Stimulated activated CD4-positive, alpha-beta T cell treated with anti-CD3 and anti-CD28 coated beads, Interleukin-1b, Interleukin-23, amount 100 ng/mL, for 1 hour (primary cell): ENCODE data around the gene KRT39.
"Not testable (repeated sequence)": the region's sequence is repeated elsewhere in the genome, so short reads cannot be mapped to it uniquely, and the experiment has no call there.

Experiments used
- DNase-seq, 2 donors: peaks; one replicate each; pipeline ENCODE4 v3.0.0-alpha.2; 2020; ENCODE audit warnings: low read depth in 2 of 2

Gene KRT39

DNA sequence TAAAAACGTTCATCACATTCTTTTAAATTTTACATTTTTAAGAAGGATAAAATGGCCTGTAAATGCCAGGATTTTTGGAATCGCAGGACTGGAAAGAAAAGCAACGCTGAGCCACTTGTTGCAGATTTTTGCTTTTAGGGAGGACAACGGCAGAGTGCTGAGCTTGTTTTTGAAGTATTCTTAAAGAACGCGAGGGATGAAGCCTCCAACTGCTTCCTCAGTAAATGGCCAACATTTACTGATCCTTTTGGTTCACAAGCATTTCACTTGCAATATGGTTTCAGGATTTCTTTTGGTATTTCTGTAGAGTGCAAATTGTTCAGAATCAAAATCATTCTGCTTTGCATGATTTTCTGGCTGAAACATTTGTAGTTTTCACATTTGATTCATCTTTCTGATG lies 26.5 kb downstream of the KRT39 start:
- DNase-seq, result no peak

DNA sequence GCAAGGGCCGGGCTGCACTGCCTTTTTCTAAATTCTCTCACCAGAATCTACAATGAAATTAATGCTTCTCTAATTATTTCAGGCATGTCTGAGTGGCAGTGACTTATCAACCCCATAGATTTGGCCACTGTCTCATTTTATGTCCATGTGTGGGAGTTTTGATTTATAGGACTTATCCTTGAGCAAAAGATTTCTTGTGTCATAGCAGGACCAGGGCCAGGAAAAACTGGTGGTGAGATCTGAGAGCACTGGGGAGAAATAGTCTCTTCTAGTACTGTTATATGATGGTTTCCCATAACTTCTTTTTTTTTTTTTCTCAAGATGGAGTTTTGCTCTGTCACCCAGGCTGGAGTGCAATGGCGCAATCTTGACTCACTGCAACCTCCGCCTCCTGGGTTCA lies 27.8 kb downstream of the KRT39 start:
- no peak for DNase-seq

DNA sequence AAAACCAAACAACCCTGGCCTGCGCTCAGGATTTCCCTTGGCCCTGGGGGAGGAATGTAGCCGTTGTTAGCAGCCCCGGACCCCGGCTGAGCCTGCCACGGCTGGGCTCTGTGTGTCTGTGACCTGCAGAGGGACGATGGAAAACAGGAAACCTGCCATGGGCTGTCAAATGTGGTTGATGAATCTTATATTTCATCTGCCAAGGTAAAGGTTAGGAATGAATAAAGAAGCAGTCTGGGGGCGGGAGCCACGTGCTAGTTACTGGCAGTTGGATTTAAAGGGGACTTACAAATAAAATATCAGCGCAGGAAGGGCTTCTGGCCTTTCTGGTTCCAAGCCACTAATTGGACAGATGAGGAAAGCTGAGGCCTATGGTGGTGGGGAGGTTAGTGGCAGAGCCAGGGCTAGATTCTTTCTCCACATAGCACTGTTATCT lies 29.3 kb downstream of the KRT39 start, which contains the start of gene KRT23:
TSS of gene KRT23 (minus strand) at position 263 of the 436 bp plus-strand sequence. CDS start 1,043 bp downstream, outside the sequence.
- no peak for DNase-seq

DNA sequence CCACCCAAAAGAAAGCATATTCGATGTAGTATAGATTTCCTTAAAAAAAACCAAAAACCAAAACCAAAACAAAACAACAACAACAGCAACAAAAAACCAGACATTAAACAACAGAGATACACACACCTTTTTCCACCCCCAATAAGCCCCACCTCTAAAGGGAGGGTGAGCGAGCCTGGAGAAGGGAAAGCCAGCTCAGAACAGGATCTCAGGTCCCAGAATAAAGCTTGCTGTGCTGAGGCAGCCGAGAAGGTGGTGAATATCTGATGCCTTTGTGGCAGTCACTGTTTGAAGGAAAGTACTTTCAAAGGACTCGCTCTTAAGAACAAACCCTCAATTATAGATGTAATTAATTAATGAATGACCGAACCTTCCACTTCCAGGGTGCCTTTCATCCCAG lies 29.8 kb downstream of the KRT39 start:
- no peak for DNase-seq

DNA sequence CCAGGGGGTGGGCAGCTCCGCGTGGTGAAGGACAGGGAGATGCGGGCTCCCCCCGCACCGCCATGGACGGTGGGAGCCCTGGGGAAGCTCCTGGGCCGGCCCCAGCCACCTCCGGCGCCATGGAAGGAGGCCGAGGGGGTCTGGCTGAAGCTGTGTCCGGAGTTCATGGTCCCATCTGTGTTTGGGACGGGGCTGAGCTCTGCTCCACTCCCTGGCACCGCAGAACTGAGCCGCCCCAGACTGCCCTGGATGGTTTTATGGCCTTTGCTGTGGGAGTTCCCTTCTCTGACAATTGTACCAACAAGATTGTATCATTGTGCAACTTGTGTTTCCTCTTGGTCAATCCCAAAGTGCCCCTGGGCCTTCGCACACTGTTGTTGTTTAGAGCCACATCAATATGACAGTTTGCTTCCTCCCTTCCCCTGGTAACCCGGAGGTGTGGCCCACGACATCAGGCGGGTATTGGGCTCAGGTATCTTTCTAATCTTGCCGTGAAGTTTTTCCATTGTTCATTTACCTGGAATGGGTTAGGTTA lies 30.2 kb downstream of the KRT39 start:
- no peak for DNase-seq

DNA sequence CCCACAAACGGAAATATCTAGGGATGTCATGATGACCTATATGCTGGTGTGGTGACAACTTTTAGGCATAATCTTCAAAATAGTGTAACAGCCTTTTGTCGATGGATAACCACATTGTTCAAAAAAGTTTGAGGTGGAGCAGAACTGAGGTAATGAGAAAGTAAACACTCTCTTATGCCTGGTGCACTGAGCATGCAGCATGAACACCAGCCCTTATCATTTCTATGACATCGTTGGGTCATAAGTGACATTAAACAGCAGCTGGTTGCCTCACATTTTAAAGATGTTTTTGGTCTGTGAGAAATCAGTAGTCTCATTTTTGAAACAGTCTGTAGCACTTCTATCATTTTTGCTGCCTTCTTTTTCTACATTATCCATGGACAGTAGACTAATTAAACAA lies 31.1 kb downstream of the KRT39 start:
- no peak for DNase-seq

DNA sequence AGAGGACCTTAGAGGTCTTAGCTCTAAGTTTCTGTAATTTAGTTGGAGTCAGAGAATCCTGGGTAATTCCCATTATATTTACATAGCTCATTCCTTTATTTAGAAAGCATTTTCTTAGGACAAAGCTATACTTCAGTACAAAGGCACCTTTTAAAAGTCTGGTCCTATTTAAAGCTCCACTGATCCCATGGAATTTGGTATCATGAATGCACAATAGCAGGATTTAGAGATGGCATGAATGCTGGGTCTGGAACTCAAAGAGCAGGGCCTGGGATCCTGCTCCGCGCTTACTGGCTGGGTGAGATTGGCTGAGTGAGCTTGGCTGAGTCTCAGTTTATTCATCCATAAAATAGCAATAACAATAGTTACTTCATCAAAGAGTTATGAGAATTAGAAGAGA lies 34.1 kb downstream of the KRT39 start:
- DNase-seq, result no peak

DNA sequence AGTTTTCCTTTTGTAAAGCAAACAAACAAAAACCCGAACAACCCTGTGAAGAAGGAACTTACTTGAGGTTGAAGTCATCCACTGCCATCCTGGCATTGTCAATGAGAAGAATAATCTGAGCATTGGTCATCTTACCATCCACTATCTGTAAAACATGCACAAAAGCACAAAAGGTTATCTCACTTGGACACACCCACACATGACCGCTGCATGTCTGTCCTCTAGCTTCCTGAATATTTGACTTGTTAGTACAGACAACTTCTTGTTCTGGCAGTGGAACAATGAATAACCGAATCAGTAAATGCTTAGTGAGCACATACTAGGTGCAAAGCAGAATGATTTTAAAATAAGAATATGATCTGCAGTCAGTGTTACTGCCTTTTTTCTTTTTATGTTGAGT lies 35.4 kb downstream of the KRT39 start:
- no peak for DNase-seq

DNA sequence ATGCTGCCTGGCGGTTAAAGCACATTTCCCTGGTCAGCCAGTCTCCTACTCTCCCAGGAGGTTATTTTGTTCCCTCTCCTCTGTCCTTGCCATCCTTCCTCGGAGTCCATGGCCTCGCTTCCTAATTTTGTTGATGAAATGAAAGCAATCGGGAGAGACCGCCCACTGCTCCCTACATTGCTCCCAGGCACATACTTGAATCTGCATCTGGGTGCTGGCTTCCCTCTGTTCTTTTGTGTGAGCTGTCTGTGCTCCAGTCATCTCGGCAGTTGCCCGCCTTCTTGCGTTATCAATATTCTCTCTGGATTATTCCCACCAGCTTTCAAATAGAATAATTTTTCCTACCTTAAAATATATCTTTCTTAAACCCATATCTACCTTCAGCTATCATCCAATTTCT lies 40.4 kb downstream of the KRT39 start:
- DNase-seq, result no peak

DNA sequence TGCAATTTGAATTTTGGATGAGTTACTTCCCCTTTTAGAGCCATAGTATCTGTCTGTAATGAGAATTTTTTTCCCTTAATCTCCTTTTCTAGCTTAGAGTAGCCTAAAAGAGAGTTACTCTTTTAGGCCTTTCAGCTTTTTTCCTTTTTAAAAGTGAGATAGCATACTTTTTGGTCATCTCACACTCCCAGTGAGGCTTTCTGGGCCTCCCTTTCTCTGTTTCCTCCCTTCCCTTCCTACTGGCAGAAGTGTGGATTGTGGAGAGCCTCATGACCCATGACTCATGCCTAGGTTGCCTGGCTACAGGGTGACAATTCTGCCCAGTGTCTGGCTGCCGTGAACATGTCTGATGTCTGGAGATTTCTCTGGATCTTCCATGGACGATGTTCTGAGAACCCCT lies 44.5 kb downstream of the KRT39 start:
- no peak for DNase-seq

DNA sequence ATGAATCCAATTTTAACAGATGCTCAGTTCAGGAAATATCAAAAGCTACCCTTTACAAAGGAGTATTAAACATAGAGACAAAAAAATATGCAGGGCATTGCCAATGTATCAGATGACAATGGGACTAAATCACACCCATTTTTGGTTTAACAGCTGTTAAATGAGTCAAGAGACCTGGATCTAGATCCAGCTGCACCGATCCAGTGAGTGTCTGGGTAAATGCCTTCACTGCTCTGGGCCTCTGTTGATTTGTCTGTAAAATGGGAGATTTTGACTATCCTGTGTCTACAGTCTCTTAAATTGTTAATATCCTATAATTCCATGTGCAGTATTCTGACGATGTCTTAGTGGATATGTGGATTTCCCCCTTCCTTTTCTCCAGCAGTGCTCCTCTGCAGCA lies 45.7 kb downstream of the KRT39 start:
- DNase-seq, result no peak

DNA sequence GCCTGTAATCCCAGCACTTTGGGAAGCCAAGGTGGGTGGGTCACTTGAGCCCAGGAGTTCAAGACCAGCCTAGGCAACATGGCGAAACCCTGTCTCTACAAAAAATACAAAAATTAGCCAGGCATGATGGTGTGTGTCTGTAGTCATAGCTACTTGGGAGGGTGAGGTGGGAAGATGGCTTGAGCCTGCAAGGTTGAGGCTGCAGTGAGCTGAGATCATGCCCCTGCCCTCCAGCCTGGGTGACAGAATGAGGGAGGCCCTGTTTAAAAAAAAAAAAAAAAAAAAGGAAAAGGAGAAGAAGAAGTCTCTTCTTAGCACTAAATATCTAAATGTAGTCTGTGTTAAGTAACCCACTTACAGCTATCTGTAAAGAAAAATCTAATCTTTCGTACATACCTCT lies 49.6 kb downstream of the KRT39 start:
- DNase-seq, result not testable (repeated sequence)

DNA sequence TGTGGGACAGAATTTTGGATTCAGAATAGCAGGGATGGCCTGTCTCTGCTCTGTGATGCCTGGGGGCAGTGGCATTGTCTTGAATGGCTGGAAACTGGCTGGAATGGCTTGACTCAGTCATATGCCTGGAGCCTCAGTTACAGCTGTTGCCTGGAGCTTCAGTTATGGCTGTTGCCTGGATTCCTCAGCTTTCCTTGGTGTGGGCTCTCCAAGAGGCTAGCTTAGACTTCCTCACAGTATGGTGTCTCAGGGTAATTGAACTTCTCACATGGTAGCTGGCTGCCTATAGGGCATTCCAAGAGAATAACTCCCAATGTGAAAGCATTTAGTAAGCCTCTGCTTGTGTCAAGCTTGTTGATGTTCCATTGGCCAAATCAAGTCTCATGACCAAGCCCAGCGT lies 50.4 kb downstream of the KRT39 start:
- no peak for DNase-seq

DNA sequence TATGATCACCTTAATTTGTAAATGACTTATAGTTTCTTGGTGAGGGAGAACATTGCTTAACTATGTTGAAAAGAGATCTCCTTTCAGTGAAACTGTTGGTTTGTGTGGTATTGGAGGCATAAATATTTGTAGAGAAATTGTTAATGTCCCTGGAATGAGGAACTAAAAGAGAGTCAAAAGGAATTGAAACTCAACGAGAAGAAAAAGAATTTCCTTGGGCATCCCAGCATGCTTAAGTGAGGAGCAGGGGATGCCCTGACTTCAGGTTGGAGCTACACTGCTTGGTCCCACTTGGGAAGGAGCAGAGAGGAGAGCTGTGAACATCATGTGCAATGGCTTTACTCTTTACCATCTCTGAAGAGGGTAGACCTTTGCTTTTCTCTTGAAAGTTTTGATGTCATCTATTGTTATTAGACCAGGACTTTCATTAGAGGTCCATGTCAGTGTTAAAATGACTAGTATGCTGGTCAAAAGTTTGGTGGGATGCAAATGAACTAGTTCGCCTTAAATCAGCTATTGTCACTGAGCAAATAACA lies 51.0 kb downstream of the KRT39 start:
- no peak for DNase-seq

DNA sequence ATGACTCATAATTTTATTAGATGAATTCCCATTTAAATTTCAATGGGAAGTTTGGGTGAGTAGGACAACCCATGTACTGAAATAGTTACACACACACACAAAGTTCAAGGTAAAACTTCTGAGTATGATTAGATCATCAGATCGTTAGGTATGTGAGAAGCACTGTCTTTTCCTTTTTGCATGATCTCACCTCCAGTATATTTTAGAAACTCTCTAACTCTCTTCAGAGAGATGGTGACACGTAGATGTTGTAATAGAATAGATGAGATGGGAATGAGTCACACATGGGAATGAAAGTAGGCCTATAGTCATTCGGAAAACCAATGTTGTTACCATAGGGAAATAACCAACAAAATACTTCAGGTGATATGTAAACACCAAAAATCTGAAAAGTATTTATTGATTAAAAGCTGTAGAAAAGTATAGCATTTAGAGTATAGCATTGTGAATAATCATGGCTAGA lies 51.5 kb downstream of the KRT39 start:
- DNase-seq, result no peak

DNA sequence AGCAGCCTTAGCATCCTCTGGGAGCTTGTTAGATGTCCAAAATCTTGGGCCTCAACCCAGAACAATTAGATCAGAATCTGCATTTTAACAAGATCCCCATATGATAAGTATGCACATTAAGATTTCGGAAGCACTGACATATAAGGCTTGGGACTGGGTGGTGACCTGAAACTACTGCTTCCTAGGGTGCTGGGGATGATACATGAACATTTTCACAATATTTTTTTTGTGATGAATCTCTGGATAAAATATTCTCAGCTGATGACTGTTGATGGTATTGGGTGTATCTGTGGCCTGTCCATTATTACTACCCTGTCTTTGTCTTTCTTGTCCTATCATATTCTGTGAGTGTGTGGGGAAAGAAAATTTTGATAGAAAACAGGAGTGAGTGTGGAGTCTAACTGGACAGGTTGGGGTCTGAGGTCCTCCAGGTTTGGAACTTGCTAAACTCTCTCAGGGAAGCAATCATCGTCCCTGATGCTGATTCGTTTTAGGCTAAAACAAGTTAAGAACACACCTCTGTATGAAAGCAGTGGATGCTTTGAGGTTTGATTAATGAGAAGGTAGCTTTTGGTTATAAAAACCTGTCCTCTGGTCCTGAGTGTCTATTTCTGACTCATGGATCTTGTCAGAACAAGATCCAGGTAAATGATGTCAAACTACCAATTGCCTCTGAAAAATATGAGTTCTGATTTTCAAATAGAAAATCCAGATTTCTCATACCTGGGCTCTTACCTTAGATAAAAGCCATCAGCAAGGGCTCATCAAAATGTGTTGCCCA lies 52.5 kb downstream of the KRT39 start:
- no peak for DNase-seq

DNA sequence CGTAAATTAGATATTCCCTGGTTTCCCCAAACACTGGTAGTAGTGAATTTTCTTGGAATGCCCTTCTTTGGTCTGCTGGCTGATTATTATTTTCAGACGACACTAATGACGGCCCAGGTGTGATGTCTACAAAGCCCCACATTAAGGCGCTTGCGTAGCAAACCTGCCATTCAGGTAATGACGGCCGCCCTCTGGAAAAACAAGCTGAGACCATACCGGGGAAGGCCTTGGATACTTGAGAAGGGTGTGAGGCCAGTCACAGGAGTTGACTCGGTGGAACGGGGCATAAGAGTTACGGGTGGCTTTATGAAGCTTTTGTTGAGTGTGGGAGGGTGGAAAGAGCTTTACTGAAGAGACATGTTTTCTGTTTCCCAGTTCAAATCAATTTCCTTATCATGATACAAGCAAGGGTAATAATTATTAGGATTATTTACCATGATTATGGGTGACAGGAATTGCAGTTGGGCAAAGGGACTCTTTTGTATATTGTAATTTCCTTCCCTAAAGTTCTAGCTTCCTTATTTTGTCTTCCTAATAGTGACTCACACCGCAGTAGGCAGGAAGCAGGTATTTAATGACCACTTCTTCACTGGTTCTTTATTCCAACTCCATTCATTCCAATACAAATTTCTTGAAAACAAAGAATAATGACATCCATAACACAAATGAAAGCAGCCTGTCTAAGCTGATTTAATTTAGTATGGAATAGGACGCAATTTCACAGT lies 54.1 kb downstream of the KRT39 start:
- DNase-seq, result no peak

DNA sequence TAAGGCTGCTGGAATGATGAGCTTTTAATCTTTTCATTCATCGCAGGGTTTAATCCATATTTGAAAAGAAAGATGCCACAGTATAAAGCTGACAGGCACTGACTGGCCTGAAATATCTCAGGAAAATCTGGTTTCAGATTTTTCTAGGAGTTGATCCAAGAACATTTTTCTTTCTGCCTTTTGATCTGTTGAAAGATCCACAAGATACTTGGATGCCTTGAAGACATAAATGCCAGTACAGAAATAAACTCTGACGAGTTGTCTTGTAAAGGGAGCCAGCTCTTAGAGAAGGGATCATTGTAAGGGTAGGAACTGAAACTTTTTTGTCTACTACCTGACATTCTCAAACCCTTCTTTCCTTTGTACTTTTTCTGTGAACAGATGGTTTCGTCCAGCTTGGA lies 56.3 kb downstream of the KRT39 start:
- DNase-seq, result no peak

DNA sequence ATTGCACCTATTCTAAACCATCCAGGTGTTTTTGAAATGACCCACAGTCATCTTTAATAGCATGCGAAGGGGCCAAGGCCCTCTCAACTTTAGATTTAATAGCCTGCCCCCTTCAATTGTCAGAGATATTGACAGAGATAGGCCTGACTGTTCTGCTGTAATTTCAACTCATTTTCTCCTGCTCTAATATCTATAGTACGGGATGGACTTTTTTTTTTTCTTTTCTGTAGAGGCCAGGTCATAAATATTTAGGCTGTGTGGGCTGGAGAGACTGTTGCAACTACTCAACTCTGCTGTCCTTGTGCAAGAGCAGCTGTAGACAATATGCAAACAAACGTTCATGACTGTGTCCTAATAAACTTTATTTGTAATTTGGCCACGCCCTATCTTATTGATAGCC lies 57.0 kb downstream of the KRT39 start:
- no peak for DNase-seq

DNA sequence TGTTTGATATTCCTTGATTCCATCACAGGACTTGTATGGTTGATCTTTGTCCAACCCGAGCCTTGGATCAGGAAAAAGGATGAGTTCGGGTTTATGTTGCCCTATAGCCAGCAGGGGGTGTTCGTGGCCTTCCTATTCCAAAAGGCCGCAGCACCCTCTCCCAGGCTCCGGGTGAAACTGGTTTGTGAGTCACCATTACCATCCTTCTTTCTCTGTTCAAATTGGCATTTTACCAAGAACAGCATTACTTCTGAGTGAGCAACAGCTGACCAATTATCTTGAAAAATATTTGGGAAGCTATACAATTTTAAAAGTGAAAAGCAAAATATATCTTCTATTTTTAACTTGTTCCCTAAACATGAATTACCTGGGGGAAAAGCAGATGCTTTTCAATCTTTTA lies 57.4 kb downstream of the KRT39 start:
- peak; percentile 19 to 22 for DNase-seq
